ENCODE data around the gene ZNF205. TPM values are rescaled to one million over a fixed set of nuclear protein-coding genes. Genes with fewer than 3 reads are reported as not detected.

ZNF205 gene
- total and polyA plus RNA-seq, 10 of the 15 experiments (the other 5 are each of a cell fraction or from before 2014, with no cell fraction given): 0.26 to 1.5 (median 0.78) TPM; not detected in 2

DNA sequence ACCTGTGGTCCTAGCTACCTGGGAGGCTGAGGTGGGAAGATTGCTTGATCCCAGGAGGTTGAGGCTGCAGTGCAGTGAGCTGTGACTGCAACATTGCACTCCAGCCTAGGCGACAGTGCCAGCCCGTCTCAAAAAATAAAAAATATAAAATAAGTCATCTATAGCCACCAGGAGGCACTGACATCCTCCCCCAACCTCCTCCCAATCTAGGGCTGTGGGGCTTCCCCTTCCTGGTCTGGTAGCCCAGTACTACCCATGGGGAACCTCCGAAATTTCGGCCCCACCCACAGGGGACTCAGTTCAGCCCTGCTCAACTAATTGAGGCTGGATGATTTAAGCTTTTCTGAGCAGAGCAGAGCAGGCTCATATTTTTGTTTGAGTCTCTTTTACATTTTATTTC is 16.5 kb upstream of the ZNF205 start:
- no peak overlapping the region for H3K9ac ChIP-seq (ENCODE audit: control insufficient read depth, insufficient read depth, low read length)
- H2AFZ ChIP-seq (ENCODE audit: control insufficient read depth, low read depth, low read length): no peak overlapping the region
- SMC1A ChIA-PET (ENCODE audit: uncharacterized antibody, unreplicated experiment): interaction anchor here (0.6 to 7.4 kb wide), 9 partner anchors 10 to 94 kb away, joined by 3 to 67 read pairs (median 3); partner anchors contain the start of genes IL32 and ZNF205
- no peak for DNase-seq (ENCODE audit: low read depth, low spot score)
- H3K4me3 ChIP-seq: no peak overlapping the region
- no peaks in the 10 kb centered on the region for H4K20me1 ChIP-seq (ENCODE audit: control insufficient read depth, insufficient read depth)
- in situ Hi-C loops (cut with MboI): loop anchor here (5.0 kb wide), 1 partner anchor 34 kb away; no protein-coding TSS in a partner anchor
- RAD21 ChIA-PET (ENCODE audit: unreplicated experiment): interaction anchor here (0.5 to 5.3 kb wide), 7 partner anchors 9 to 72 kb away, joined by 3 to 55 read pairs (median 5); partner anchors contain the start of gene ZNF213
- CTCF ChIA-PET: interaction anchor here (0.5 to 21.2 kb wide), 18 partner anchors 10 to 1339 kb away, joined by 3 to 396 read pairs (median 5); partner anchors contain the start of genes IL32 and ZNF213
- no peaks in the 10 kb centered on the region for H3K27me3 ChIP-seq (replicated peaks in 1 of 2; ENCODE audit: control insufficient read depth in 2 of 2, insufficient read depth in 2 of 2, low read length in 1 of 2)
- 0% methylated on average over 4 of the region's 4 CpGs for WGBS (ENCODE audit: insufficient coverage, insufficient replicate concordance, low lambda C conversion rate, missing lambda C conversion rate)
- H3K27ac ChIP-seq (ENCODE audit: control insufficient read depth, insufficient read depth): no peak overlapping the region
- intact Hi-C loops (cut with micrococcal nuclease; ENCODE audit: unreplicated experiment): loop anchor here (1.0 to 2.0 kb wide), 2 partner anchors 33 to 37 kb away; no protein-coding TSS in a partner anchor
- H3K36me3 ChIP-seq (ENCODE audit: control insufficient read depth in 2 of 2, insufficient read depth in 2 of 2, low read length in 1 of 2): no peaks in the 10 kb centered on the region
- H3K79me2 ChIP-seq (ENCODE audit: control insufficient read depth, insufficient read depth, low read length): no peaks in the 10 kb centered on the region
- POLR2A ChIA-PET: interaction anchor here (0.7 to 1.9 kb wide), 5 partner anchors 19 to 76 kb away, joined by 3 to 9 read pairs (median 4); partner anchors contain the start of gene IL32
- peak; percentile 90 for ATAC-seq
- peaks cover 14% of the 10 kb centered on the region for H3K4me1 ChIP-seq (ENCODE audit: control insufficient read depth, insufficient read depth, low read length)
- peak overlapping the region; percentile 2; the same call in 1 of the 2 replicates for H3K4me2 ChIP-seq (ENCODE audit: control insufficient read depth, insufficient read depth)
- H3K9me3 ChIP-seq (replicated peaks; ENCODE audit: control insufficient read depth, insufficient read depth, low read length): no peaks in the 10 kb centered on the region
- BruUV-seq (replicated peaks): no TSS peak
- FAIRE-seq: peak; percentile 99
- TF ChIP-seq BHLHE40 (IDR thresholded peaks at IDR 0.05; ENCODE audit: borderline replicate concordance in 1 of 2, low read depth in 2 of 2, low read length in 1 of 2) (no peak), SMARCA5 (IDR thresholded peaks at IDR 0.05) (no peak), JUND (IDR thresholded peaks at IDR 0.05; ENCODE audit: low read depth, low read length) (no peak), NFXL1 (IDR thresholded peaks at IDR 0.05; ENCODE audit: borderline replicate concordance) (no peak), NBN (IDR thresholded peaks at IDR 0.05) (0 out of 2 replicates have a peak, but pooled peaks have one; percentile 69), NR2F1 (conservative IDR thresholded peaks at IDR 0.05) (no peak), ZNF274 (IDR thresholded peaks at IDR 0.05; ENCODE audit: insufficient read depth, insufficient read length) (no peak)
- TF ChIP-seq, protein P1, sequence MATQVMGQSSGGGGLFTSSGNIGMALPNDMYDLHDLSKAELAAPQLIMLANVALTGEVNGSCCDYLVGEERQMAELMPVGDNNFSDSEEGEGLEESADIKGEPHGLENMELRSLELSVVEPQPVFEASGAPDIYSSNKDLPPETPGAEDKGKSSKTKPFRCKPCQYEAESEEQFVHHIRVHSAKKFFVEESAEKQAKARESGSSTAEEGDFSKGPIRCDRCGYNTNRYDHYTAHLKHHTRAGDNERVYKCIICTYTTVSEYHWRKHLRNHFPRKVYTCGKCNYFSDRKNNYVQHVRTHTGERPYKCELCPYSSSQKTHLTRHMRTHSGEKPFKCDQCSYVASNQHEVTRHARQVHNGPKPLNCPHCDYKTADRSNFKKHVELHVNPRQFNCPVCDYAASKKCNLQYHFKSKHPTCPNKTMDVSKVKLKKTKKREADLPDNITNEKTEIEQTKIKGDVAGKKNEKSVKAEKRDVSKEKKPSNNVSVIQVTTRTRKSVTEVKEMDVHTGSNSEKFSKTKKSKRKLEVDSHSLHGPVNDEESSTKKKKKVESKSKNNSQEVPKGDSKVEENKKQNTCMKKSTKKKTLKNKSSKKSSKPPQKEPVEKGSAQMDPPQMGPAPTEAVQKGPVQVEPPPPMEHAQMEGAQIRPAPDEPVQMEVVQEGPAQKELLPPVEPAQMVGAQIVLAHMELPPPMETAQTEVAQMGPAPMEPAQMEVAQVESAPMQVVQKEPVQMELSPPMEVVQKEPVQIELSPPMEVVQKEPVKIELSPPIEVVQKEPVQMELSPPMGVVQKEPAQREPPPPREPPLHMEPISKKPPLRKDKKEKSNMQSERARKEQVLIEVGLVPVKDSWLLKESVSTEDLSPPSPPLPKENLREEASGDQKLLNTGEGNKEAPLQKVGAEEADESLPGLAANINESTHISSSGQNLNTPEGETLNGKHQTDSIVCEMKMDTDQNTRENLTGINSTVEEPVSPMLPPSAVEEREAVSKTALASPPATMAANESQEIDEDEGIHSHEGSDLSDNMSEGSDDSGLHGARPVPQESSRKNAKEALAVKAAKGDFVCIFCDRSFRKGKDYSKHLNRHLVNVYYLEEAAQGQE (IDR thresholded peaks at IDR 0.05; ENCODE audit: low read depth, low read length): no peak
- TF ChIP-seq, protein P2, sequence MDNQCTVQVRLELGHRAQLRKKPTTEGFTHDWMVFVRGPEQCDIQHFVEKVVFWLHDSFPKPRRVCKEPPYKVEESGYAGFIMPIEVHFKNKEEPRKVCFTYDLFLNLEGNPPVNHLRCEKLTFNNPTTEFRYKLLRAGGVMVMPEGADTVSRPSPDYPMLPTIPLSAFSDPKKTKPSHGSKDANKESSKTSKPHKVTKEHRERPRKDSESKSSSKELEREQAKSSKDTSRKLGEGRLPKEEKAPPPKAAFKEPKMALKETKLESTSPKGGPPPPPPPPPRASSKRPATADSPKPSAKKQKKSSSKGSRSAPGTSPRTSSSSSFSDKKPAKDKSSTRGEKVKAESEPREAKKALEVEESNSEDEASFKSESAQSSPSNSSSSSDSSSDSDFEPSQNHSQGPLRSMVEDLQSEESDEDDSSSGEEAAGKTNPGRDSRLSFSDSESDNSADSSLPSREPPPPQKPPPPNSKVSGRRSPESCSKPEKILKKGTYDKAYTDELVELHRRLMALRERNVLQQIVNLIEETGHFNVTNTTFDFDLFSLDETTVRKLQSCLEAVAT (IDR thresholded peaks at IDR 0.05): peak; percentile 20; the same call in 1 of the 2 replicates
- TF ChIP-seq, protein P3, sequence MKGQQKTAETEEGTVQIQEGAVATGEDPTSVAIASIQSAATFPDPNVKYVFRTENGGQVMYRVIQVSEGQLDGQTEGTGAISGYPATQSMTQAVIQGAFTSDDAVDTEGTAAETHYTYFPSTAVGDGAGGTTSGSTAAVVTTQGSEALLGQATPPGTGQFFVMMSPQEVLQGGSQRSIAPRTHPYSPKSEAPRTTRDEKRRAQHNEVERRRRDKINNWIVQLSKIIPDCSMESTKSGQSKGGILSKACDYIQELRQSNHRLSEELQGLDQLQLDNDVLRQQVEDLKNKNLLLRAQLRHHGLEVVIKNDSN (IDR thresholded peaks at IDR 0.05; ENCODE audit: borderline replicate concordance, extremely low read length, insufficient read depth, low read depth, low read length): no peak
- TF ChIP-seq, protein P4, sequence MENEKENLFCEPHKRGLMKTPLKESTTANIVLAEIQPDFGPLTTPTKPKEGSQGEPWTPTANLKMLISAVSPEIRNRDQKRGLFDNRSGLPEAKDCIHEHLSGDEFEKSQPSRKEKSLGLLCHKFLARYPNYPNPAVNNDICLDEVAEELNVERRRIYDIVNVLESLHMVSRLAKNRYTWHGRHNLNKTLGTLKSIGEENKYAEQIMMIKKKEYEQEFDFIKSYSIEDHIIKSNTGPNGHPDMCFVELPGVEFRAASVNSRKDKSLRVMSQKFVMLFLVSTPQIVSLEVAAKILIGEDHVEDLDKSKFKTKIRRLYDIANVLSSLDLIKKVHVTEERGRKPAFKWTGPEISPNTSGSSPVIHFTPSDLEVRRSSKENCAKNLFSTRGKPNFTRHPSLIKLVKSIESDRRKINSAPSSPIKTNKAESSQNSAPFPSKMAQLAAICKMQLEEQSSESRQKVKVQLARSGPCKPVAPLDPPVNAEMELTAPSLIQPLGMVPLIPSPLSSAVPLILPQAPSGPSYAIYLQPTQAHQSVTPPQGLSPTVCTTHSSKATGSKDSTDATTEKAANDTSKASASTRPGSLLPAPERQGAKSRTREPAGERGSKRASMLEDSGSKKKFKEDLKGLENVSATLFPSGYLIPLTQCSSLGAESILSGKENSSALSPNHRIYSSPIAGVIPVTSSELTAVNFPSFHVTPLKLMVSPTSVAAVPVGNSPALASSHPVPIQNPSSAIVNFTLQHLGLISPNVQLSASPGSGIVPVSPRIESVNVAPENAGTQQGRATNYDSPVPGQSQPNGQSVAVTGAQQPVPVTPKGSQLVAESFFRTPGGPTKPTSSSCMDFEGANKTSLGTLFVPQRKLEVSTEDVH (IDR thresholded peaks at IDR 0.05; ENCODE audit: low read depth, partially characterized antibody): peak; percentile 31
- TF ChIP-seq, protein P5, sequence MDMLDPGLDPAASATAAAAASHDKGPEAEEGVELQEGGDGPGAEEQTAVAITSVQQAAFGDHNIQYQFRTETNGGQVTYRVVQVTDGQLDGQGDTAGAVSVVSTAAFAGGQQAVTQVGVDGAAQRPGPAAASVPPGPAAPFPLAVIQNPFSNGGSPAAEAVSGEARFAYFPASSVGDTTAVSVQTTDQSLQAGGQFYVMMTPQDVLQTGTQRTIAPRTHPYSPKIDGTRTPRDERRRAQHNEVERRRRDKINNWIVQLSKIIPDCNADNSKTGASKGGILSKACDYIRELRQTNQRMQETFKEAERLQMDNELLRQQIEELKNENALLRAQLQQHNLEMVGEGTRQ (IDR thresholded peaks at IDR 0.05; ENCODE audit: borderline replicate concordance, low read depth, low read length): no peak

Measured in GM12878 (cell line).